ENCODE results near the gene KLHDC2.
"Not testable (repeated sequence)": the region's sequence is repeated elsewhere in the genome, so short reads cannot be mapped to it uniquely, and the experiment has no call there.

The KLHDC2 gene

GRCh38 chr14:49745191-49745590 is 22.8 kb upstream of the KLHDC2 start:
- no peak for DNase-seq (ENCODE audit: low read depth)
- TF ChIP-seq CTCF (IDR thresholded peaks at IDR 0.05; ENCODE audit: low read length, missing control alignments), result no peak
- no peak overlapping the region for H3K4me3 ChIP-seq (replicated peaks; ENCODE audit: low read depth, low read length)

- DNase-seq (ENCODE audit: low read depth); H3K4me3 ChIP-seq (replicated peaks; ENCODE audit: low read depth, low read length): not testable (repeated sequence)
These were observed 21.5 kb upstream of the KLHDC2 start for GRCh38 chr14:49746476-49746875.

GRCh38 chr14:49754570-49755097 is 13.3 kb upstream of the KLHDC2 start:
- DNase-seq (ENCODE audit: low read depth), result no peak
- TF ChIP-seq CTCF (IDR thresholded peaks at IDR 0.05; ENCODE audit: low read length, missing control alignments), result no peak
- no peak overlapping the region for H3K4me3 ChIP-seq (replicated peaks; ENCODE audit: low read depth, low read length)

GRCh38 chr14:49755378-49755777 is 12.6 kb upstream of the KLHDC2 start:
- no peak for DNase-seq (ENCODE audit: low read depth)
- H3K4me3 ChIP-seq (replicated peaks; ENCODE audit: low read depth, low read length), result no peak overlapping the region
- TF ChIP-seq CTCF (IDR thresholded peaks at IDR 0.05; ENCODE audit: low read length, missing control alignments), result no peak

GRCh38 chr14:49761839-49762551 is 6.0 kb upstream of the KLHDC2 start:
- no peak for TF ChIP-seq CTCF (IDR thresholded peaks at IDR 0.05; ENCODE audit: low read length, missing control alignments)
- no peak overlapping the region for H3K4me3 ChIP-seq (replicated peaks; ENCODE audit: low read depth, low read length)
- DNase-seq (ENCODE audit: low read depth), result no peak

GRCh38 chr14:49766839-49767238 is 1.1 kb upstream of the KLHDC2 start:
- no peak for TF ChIP-seq CTCF (IDR thresholded peaks at IDR 0.05; ENCODE audit: low read length, missing control alignments)
- no peak for DNase-seq (ENCODE audit: low read depth)

GRCh38 chr14:49767270-49767570 is 733 bp upstream of the KLHDC2 start:
- no peak for DNase-seq (ENCODE audit: low read depth)
- peak overlapping the region; percentile 95 for H3K4me3 ChIP-seq (replicated peaks; ENCODE audit: low read depth, low read length)
- no peak for TF ChIP-seq CTCF (IDR thresholded peaks at IDR 0.05; ENCODE audit: low read length, missing control alignments)

More at GRCh38 chr14:49766839-49767238, 1.1 kb upstream of the KLHDC2 start:
- peak overlapping the region; percentile 95 for H3K4me3 ChIP-seq (replicated peaks; ENCODE audit: low read depth, low read length)
